Neuronal stem cell (in vitro differentiated cells): ENCODE measurements around the gene GTF2A1L.
A peak's percentile ranks its signal among the peaks of the same experiment; 100 is the strongest.
"Not testable (repeated sequence)": the region's sequence is repeated elsewhere in the genome, so short reads cannot be mapped to it uniquely, and the experiment has no call there.

Experiments
- DNase-seq: peaks from one replicate; pipeline ENCODE4 v3.0.0-alpha.2; 2013; ENCODE audit warnings: low spot score
- H2AFZ ChIP-seq: one replicate; pipeline ENCODE4 v1.6.1; 2013; ENCODE audit warnings: mild to moderate bottlenecking, low read length, inconsistent platforms
- H2AK5ac ChIP-seq: 2 replicates; pipeline ENCODE4 v1.6.1; 2013; ENCODE audit warnings: low read depth, mild to moderate bottlenecking, inconsistent platforms, low read length, moderate library complexity, mixed read lengths
- H2BK120ac ChIP-seq: 2 replicates; pipeline ENCODE4 v1.6.1; 2013; ENCODE audit warnings: low read depth, mild to moderate bottlenecking, inconsistent platforms, low read length, moderate library complexity, mixed read lengths
- H2BK12ac ChIP-seq: one replicate; pipeline ENCODE4 v1.6.1; 2013; ENCODE audit warnings: low read length, inconsistent platforms
- H2BK15ac ChIP-seq: 2 replicates; pipeline ENCODE4 v1.6.1; 2013; ENCODE audit warnings: mild to moderate bottlenecking, low read length, inconsistent platforms, mixed read lengths
- H2BK5ac ChIP-seq: one replicate; pipeline ENCODE4 v1.6.1; 2013; ENCODE audit warnings: inconsistent platforms, mild to moderate bottlenecking, low read length, moderate library complexity
- H3K14ac ChIP-seq: one replicate; pipeline ENCODE4 v1.6.1; 2013; ENCODE audit warnings: low read length, inconsistent platforms
- H3K18ac ChIP-seq: 2 replicates; pipeline ENCODE4 v1.6.1; 2013; ENCODE audit warnings: low read length, inconsistent platforms
- H3K23ac ChIP-seq: 2 replicates; pipeline ENCODE4 v1.6.1; 2013; ENCODE audit warnings: low read depth, mild to moderate bottlenecking, mixed read lengths, low read length, inconsistent platforms; ENCODE audit not compliant: poor library complexity
- H3K27ac ChIP-seq: replicated peaks from 3 replicates; pipeline ENCODE4 v1.5.1; 2013; ENCODE audit warnings: low read length, inconsistent platforms
- H3K27me3 ChIP-seq, 3 experiments: 2 replicates each; pipeline ENCODE4 v1.6.1; 2013; ENCODE audit warnings: low read length in 3 of 3, mild to moderate bottlenecking in 2 of 3, inconsistent platforms in 1 of 3, low read depth in 1 of 3, mixed read lengths in 1 of 3, moderate library complexity in 1 of 3; ENCODE audit not compliant: control insufficient read depth in 3 of 3, insufficient read depth in 3 of 3
- H3K36me3 ChIP-seq, 2 donors: replicated peaks in 1 of 2; 2 replicates each; pipeline ENCODE4 v1.6.1; 2013; ENCODE audit warnings: low read length in 2 of 2; ENCODE audit not compliant: control insufficient read depth in 2 of 2, insufficient read depth in 2 of 2
- H3K4ac ChIP-seq: 2 replicates; pipeline ENCODE4 v1.6.1; 2013; ENCODE audit warnings: inconsistent platforms, mild to moderate bottlenecking, low read length, moderate library complexity
- H3K4me1 ChIP-seq, 2 donors: 1 replicate in 1 of 2; 2 replicates in 1 of 2; pipeline ENCODE4 v1.6.1; 2013; ENCODE audit warnings: low read length in 2 of 2, low read depth in 1 of 2; ENCODE audit not compliant: control insufficient read depth in 2 of 2, insufficient read depth in 1 of 2
- H3K4me2 ChIP-seq: one replicate; pipeline ENCODE4 v1.6.1; 2013; ENCODE audit warnings: mild to moderate bottlenecking, low read length, inconsistent platforms; ENCODE audit not compliant: insufficient read depth, poor library complexity, severe bottlenecking
- H3K4me3 ChIP-seq, 2 donors: 2 replicates each; pipeline ENCODE4 v1.5.1; 2013; ENCODE audit warnings: low read length in 2 of 2, mild to moderate bottlenecking in 2 of 2, inconsistent platforms in 1 of 2, moderate library complexity in 1 of 2
- H3K79me1 ChIP-seq: one replicate; pipeline ENCODE4 v1.6.1; 2013; ENCODE audit warnings: low read depth, mild to moderate bottlenecking, inconsistent platforms, low read length, moderate library complexity
- H3K9ac ChIP-seq: one replicate; pipeline ENCODE4 v1.6.1; 2013; ENCODE audit warnings: mild to moderate bottlenecking, low read depth, low read length, inconsistent platforms; ENCODE audit not compliant: poor library complexity
- H3K9me3 ChIP-seq, 2 donors: replicated peaks in 1 of 2; 2 replicates each; pipeline versions ENCODE3 to v1.6.1; 2013; ENCODE audit warnings: low read length in 2 of 2, mild to moderate bottlenecking in 2 of 2, inconsistent platforms in 1 of 2, low read depth in 1 of 2, mixed read lengths in 1 of 2, moderate library complexity in 1 of 2; ENCODE audit not compliant: control insufficient read depth in 2 of 2, insufficient read depth in 1 of 2
- H4K8ac ChIP-seq: one replicate; pipeline ENCODE4 v1.6.1; 2013; ENCODE audit warnings: low read depth, mild to moderate bottlenecking, inconsistent platforms, low read length, moderate library complexity
- H4K91ac ChIP-seq: one replicate; pipeline ENCODE4 v1.6.1; 2013; ENCODE audit warnings: low read length, low read depth, mild to moderate bottlenecking, inconsistent platforms; ENCODE audit not compliant: poor library complexity
- WGBS, 2 donors: extraction: QIAGEN DNeasy Blood & Tissue Kit; methylation state at CpG; one replicate each; pipeline ENCODE4 v1.1.7; 2013; ENCODE audit warnings: missing lambda C conversion rate in 2 of 2, mixed read lengths in 1 of 2; ENCODE audit not compliant: insufficient read length in 2 of 2, insufficient replicate concordance in 1 of 2; ENCODE audit errors: extremely low coverage in 2 of 2; 5-methylcytosine and 5-hydroxymethylcytosine counted together

The GTF2A1L gene

DNA sequence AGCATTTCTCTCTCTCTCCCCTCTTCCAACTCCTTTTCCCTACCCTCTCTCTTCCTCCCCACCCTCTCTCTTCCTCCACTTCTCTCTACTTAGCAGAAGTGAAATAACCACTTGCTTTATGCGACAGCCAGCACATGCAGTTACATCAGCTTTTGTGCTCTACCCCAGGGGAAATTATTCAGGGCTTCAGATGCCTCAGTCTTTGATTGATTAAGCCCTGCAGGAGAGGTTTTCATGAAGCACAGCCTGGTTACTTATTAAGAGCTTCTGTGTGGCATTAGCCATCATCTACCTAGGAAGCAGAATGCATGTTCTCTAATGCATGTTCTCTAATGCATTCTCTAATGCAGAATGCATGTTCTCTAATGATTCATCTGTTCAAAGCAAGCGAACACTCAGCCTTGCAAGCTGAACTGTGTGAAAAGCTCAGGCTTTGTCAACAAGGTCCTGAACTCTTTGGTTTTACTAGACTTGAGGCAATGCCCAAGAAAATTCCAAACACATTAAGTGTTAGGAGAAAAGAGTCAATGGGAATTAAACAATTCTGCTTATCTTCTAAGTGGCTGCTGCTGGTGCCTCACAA, 81.8 kb downstream of the GTF2A1L start:
- Histone ChIP-seq H3K27me3 (no peaks in the 10 kb centered on the region), H3K4me1 (peaks cover 1 to 9% of the 10 kb centered on the region in 2 donors), H2BK5ac (no peak overlapping the region), H2BK15ac (no peak overlapping the region), H3K27ac (no peak overlapping the region), H2AK5ac (no peak overlapping the region), H3K4ac (no peak overlapping the region), H3K4me3 (no peak overlapping the region), H3K23ac (no peak overlapping the region), H4K91ac (no peak overlapping the region), H3K4me2 (no peak overlapping the region), H3K18ac (no peak overlapping the region), H3K36me3 (no peaks in the 10 kb centered on the region), H3K9me3 (no peaks in the 10 kb centered on the region), H2BK12ac (no peak overlapping the region), H4K8ac (no peak overlapping the region), H3K79me1 (no peaks in the 10 kb centered on the region), H2BK120ac (no peak overlapping the region), H3K9ac (no peak overlapping the region), H2AFZ (no peak overlapping the region), H3K14ac (no peak overlapping the region)
- WGBS, 2 donors = no CpG with 5 or more reads among the region's 2 CpGs
- no peak for DNase-seq

DNA sequence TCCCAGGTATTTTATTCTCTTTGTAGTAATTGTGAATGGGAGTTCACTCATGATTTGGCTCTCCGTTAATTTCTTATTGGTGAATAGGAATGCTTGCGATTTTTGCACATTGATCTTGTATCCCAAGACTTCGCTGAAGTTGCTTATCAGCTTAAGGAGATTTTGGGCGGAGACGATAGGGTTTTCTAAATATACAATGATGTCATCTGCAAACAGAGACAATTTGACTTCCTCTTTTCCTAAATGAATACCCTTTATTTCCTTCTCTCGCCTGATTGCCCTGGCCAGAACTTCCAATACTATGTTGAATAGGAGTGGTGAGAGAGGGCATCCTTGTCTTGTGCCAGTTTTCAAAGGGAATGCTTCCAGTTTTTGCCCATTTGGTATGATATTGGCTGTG, 86.0 kb downstream of the GTF2A1L start:
- H3K23ac ChIP-seq, H2BK15ac ChIP-seq, H4K91ac ChIP-seq, H3K4me3 ChIP-seq, H2AFZ ChIP-seq, H3K36me3 ChIP-seq, H4K8ac ChIP-seq, H3K4ac ChIP-seq, H2BK120ac ChIP-seq, H3K14ac ChIP-seq, H2BK5ac ChIP-seq, DNase-seq, H3K18ac ChIP-seq, H3K9ac ChIP-seq, H3K27me3 ChIP-seq, H3K4me1 ChIP-seq, H3K9me3 ChIP-seq, H2AK5ac ChIP-seq, H3K27ac ChIP-seq, H3K4me2 ChIP-seq, H3K79me1 ChIP-seq, H2BK12ac ChIP-seq: not testable (repeated sequence)
- WGBS, 2 donors = no CpG with 5 or more reads among the region's 6 CpGs

DNA sequence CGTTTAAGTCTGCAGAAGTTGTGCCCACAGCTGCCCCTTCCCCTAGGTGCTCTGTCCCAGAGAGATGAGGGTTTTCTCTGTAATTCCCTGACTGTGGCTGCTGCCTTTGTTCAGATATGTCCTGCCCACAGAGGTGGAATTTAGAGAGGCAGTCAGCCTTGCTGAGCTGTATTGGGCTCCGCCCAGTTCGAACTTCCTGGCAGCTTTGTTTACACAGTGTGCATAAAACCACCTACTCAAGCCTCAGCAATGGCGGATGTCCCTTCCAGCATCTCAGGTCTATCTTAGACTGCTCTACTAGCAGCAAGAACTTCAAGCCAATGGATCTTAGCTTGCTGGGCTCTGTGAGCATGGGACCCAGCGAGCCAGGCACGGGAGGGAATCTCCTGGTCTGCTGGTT, 89.8 kb downstream of the GTF2A1L start:
- no peak overlapping the region for H3K9ac ChIP-seq
- H2BK5ac ChIP-seq = no peak overlapping the region
- no peak overlapping the region for H4K8ac ChIP-seq
- no CpG with 5 or more reads among the region's 6 CpGs for WGBS, 2 donors
- H3K9me3 ChIP-seq = peaks cover 3 to 8% of the 10 kb centered on the region in 2 donors
- no peak overlapping the region for H3K14ac ChIP-seq
- no peak overlapping the region for H3K4me2 ChIP-seq
- no peak overlapping the region for H2BK12ac ChIP-seq
- no peaks in the 10 kb centered on the region for H3K36me3 ChIP-seq
- no peak overlapping the region for H3K27ac ChIP-seq
- no peaks in the 10 kb centered on the region for H3K79me1 ChIP-seq
- H3K27me3 ChIP-seq = no peaks in the 10 kb centered on the region
- no peak overlapping the region for H2BK120ac ChIP-seq
- no peak overlapping the region for H3K4ac ChIP-seq
- peak overlapping the region; percentile 11 for H2AFZ ChIP-seq
- no peak overlapping the region for H4K91ac ChIP-seq
- H3K18ac ChIP-seq = peak overlapping the region; percentile 13
- H3K4me3 ChIP-seq = no peak overlapping the region
- H3K23ac ChIP-seq = no peak overlapping the region
- peaks cover 1 to 5% of the 10 kb centered on the region in 2 donors for H3K4me1 ChIP-seq
- H2BK15ac ChIP-seq = no peak overlapping the region
- no peak for DNase-seq
- no peak overlapping the region for H2AK5ac ChIP-seq

DNA sequence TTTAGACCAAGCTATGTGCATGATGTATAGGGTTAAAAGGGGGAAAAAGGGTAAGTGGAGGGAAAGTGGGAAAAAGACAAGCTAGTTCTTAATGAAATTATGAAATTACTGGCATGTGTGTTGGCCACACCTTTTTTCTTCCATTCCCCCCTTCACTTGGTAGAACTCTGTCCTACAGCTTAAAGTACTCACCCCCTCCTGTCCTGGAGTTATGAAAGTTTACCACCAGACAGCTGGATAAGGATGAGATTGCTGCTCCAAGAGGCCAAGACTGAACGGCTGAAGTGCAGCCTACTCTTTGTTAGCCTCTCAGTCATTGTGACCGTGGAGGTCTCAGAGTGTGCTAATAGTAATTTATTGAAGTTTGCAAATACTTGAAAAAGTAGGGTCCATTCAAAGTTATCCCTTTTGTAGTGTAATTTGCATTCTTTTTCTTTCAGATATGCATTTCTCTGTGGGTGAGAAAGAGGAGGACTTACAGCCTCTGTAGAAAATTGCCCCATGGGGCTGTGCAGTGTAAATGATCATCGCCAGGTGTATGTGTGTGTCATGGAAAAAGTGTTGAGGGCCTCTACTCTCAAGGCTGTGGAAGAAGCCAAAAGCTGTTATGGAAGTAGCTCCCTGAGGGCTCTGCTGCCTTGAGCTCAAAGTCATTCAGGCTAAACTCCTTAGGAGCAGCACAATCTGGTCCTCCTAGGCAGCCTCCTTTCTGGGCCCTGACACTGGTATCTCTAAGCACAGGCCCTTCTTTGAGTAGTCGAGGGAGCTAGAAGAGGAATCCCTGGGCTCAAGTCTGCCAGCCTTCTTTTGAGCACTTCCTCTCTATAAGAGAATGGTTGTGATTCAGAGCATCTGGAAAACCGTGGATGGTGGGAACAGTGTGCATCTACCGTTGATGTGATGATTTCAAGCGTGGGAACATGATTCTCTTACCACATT, 91.7 kb downstream of the GTF2A1L start:
- Histone ChIP-seq H3K36me3 (no peaks in the 10 kb centered on the region), H2AK5ac (no peak overlapping the region), H3K4me2 (no peak overlapping the region), H2BK120ac (no peak overlapping the region), H3K27ac (no peak overlapping the region), H3K27me3 (no peaks in the 10 kb centered on the region), H3K9ac (no peak overlapping the region), H4K8ac (no peak overlapping the region), H3K4me3 (no peak overlapping the region), H4K91ac (no peak overlapping the region), H2BK15ac (no peak overlapping the region), H3K18ac (no peak overlapping the region), H3K79me1 (no peaks in the 10 kb centered on the region), H2AFZ (peak overlapping the region; percentile 30), H2BK12ac (no peak overlapping the region), H2BK5ac (no peak overlapping the region), H3K14ac (no peak overlapping the region), H3K9me3 (peaks cover 3 to 8% of the 10 kb centered on the region in 2 donors), H3K4ac (no peak overlapping the region), H3K4me1 (peaks cover 1 to 10% of the 10 kb centered on the region in 2 donors), H3K23ac (no peak overlapping the region)
- no CpG with 5 or more reads among the region's 7 CpGs for WGBS, 2 donors
- no peak for DNase-seq
